ENCODE measurements around the gene FETUB.
"Not testable (repeated sequence)": the region's sequence is repeated elsewhere in the genome, so short reads cannot be mapped to it uniquely, and the experiment has no call there.

The FETUB gene

GRCh38 chr3:186687120-186687651, 47.0 kb downstream of the FETUB start:
- no peak overlapping the region for H3K4me3 ChIP-seq (ENCODE audit: low read length)
- no peak for TF ChIP-seq CTCF (IDR thresholded peaks at IDR 0.05; ENCODE audit: insufficient read depth, low read depth, low read length, missing control alignments)
- no peak for DNase-seq (ENCODE audit: low read depth)

DNA sequence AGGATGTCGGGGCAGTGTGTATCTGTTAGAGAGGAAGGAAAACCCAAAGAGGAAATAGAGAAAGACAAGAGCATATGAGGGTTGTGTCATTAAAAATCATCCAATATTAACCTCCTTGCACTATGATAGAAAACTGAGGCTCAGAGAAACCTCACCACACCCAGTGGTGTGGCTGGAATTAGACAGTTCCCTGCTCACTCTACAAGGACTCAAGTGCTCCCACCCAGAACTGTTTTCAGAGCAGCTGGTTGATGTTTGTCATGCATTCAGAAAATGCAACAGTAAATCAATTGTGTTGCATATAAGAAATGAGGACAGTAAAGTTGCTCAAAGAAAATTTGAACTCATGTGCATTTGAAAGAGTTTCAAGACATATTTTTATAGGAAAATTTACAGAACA, 50.1 kb downstream of the FETUB start:
- not testable (repeated sequence) for H3K4me3 ChIP-seq (ENCODE audit: low read length); DNase-seq (ENCODE audit: low read depth)

GRCh38 chr3:186691676-186692075, 51.5 kb downstream of the FETUB start:
- peak; percentile 26 for DNase-seq (ENCODE audit: low read depth)
- no peak overlapping the region for H3K4me3 ChIP-seq (ENCODE audit: low read length)
- no peak for TF ChIP-seq CTCF (IDR thresholded peaks at IDR 0.05; ENCODE audit: insufficient read depth, low read depth, low read length, missing control alignments)

DNA sequence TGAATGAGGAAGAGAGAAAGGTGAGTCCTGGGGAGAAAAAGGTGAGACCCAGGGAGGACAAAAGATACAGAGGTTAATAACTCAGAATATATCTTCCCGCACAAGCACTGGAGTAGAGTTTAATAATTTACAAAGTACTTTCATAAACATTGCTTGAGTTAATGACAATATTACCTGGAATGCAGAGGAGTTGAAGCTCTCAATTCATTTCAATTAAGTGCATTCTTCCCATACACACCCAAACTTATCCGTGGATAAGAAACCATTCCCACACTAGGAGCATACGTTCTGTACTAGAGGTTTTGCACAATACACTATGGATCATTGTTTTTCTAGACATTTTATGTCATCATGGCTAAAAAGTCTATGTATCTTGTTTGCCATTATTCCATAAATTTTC, 53.6 kb downstream of the FETUB start:
- DNase-seq (ENCODE audit: low read depth), result no peak
- no peak for TF ChIP-seq CTCF (IDR thresholded peaks at IDR 0.05; ENCODE audit: insufficient read depth, low read depth, low read length, missing control alignments)
- no peak overlapping the region for H3K4me3 ChIP-seq (ENCODE audit: low read length)

DNA sequence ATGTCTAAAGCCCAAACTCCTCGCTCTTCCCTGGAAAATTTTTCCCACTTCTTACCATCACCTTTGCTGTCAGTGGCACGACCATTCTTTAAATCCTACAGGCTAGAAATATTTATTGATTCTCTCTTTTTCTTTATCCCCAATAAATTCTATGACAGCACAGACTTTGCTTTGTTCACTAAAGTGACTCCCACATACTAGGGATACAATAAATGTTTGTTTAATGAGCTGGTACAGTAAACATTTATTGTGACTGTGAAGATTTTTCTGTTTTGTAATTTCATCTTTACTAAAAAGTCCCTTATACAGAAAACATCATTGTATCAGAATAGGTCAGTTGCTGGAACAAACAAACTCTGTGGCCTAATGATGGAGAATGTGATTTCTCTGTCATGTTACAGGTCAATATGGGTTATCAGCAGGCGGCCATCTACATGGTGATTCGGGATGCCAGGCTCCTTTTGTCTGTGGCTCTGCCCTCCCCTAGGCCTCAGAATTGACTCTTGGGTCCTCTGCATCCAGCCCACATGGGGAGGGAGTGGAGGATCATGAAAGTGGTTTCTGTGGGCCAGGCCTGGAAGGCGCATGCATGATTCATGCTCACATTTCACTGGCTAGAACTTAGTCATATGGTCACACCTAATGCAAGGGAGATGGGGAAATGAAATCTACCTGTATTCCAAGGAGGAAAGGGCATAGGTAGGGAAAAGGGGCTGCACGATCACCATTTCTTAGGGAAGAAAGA, 54.3 kb downstream of the FETUB start:
- no peak overlapping the region for H3K4me3 ChIP-seq (ENCODE audit: low read length)
- peak; percentile 66 for DNase-seq (ENCODE audit: low read depth)
- no peak for TF ChIP-seq CTCF (IDR thresholded peaks at IDR 0.05; ENCODE audit: insufficient read depth, low read depth, low read length, missing control alignments)

DNA sequence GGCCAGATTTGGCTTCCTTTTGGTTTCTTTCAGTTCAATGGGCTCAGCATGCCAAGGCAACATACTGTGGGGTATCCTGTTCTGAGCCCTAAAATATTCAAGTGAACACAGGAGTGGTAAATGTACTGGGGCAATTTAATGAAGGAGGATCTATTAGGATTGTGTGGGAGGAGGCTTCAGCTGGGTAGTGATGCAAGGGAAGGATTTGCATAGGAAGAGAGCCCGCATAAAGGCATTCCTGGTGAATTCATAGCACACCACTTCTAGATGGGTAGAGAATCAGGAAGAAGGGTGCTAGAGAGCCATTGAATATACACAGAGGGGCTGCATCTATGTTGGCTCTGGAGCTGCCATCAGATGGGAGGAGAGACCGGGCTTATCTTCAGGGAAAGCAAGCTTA, 56.3 kb downstream of the FETUB start:
- no peak overlapping the region for H3K4me3 ChIP-seq (ENCODE audit: low read length)
- no peak for DNase-seq (ENCODE audit: low read depth)
- TF ChIP-seq CTCF (IDR thresholded peaks at IDR 0.05; ENCODE audit: insufficient read depth, low read depth, low read length, missing control alignments), result no peak

DNA sequence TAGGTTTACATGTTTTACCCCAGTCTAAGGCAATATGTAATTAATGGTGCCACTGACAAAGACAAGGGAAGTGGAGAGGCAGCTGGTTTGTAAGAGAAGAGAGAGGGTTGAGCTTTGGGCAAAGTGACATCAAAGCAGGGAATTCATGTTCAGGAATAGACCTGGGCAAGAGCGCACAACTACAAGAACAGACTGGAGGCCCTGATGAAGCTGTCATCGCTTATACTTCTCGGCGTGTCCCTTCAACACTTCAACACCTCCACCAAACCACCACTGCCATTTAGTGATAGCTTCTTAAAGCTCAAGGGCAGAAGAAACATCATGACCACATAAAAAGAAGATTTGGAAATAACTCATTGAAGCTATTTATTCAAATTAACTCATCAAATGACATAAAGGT, 57.3 kb downstream of the FETUB start:
- no peak overlapping the region for H3K4me3 ChIP-seq (ENCODE audit: low read length)

More for the DNA sequence above, 57.3 kb downstream of the FETUB start:
- no peak for DNase-seq (ENCODE audit: low read depth)
- TF ChIP-seq CTCF (IDR thresholded peaks at IDR 0.05; ENCODE audit: insufficient read depth, low read depth, low read length, missing control alignments), result no peak

Data from epithelial cell of esophagus (primary cell).